CD14-positive monocyte (primary cell): ENCODE data around the gene C2CD5. TPM values are rescaled to one million over a fixed set of nuclear protein-coding genes. Genes with fewer than 3 reads are reported as not detected.
"Not testable (repeated sequence)": the region's sequence is repeated elsewhere in the genome, so short reads cannot be mapped to it uniquely, and the experiment has no call there.

Experiments
- DNase-seq, 3 donors: peaks; one replicate each; pipeline ENCODE4 v3.0.0-alpha.2; 2011 to 2022
- H2AFZ ChIP-seq: 2 replicates; pipeline ENCODE4 v1.6.0; 2012; ENCODE audit warnings: mild to moderate bottlenecking, low read depth, low read length, inconsistent platforms; ENCODE audit not compliant: insufficient read depth, poor library complexity, severe bottlenecking
- H3K27ac ChIP-seq, 2 donors: 1 replicate in 1 of 2; 2 replicates in 1 of 2; pipeline ENCODE4 v1.5.1; 2012 to 2013; ENCODE audit warnings: low read length in 2 of 2, control low read depth in 1 of 2, inconsistent platforms in 1 of 2, low read depth in 1 of 2, mild to moderate bottlenecking in 1 of 2
- H3K27me3 ChIP-seq, 2 donors: one replicate each; pipeline versions ENCODE4 v1.6.0 to v1.6.1; 2011 to 2013; ENCODE audit warnings: low read length in 2 of 2; ENCODE audit not compliant: control insufficient read depth in 2 of 2, insufficient read depth in 2 of 2
- H3K36me3 ChIP-seq, 2 donors: replicated peaks in 1 of 2; 1 replicate in 1 of 2; 2 replicates in 1 of 2; pipeline versions ENCODE4 v1.5.1 to v1.6.1; 2012 to 2013; ENCODE audit warnings: low read length in 2 of 2, control low read depth in 1 of 2, inconsistent platforms in 1 of 2, mild to moderate bottlenecking in 1 of 2; ENCODE audit not compliant: insufficient read depth in 2 of 2, control insufficient read depth in 1 of 2
- H3K4me1 ChIP-seq, 2 donors: 1 replicate in 1 of 2; 2 replicates in 1 of 2; pipeline versions ENCODE4 v1.5.1 to v1.6.1; 2012 to 2013; ENCODE audit warnings: low read length in 2 of 2, control low read depth in 1 of 2, inconsistent platforms in 1 of 2, mild to moderate bottlenecking in 1 of 2, moderate library complexity in 1 of 2; ENCODE audit not compliant: insufficient read depth in 2 of 2, control insufficient read depth in 1 of 2
- H3K4me2 ChIP-seq: replicated peaks from 2 replicates; pipeline ENCODE3; 2012; ENCODE audit warnings: low read length, moderate library complexity, mild to moderate bottlenecking; ENCODE audit not compliant: poor library complexity, severe bottlenecking; ENCODE audit errors: extremely low read depth
- H3K4me3 ChIP-seq, 3 experiments: fragments of 200-600 bp in 1 of 3; sonication (generic) in 1 of 3; replicated peaks in 1 of 3; 1 replicate in 2 of 3; 2 replicates in 1 of 3; pipeline ENCODE4 v1.5.1; 2011 to 2013; ENCODE audit warnings: low read length in 3 of 3, mild to moderate bottlenecking in 3 of 3, control low read depth in 2 of 3, low read depth in 2 of 3, inconsistent platforms in 1 of 3, moderate library complexity in 1 of 3
- H3K79me2 ChIP-seq: 2 replicates; pipeline ENCODE4 v1.6.0; 2012; ENCODE audit warnings: mild to moderate bottlenecking, control low read depth, inconsistent platforms, low read length, moderate library complexity; ENCODE audit not compliant: insufficient read depth
- H3K9ac ChIP-seq: 2 replicates; pipeline ENCODE4 v1.6.0; 2017; ENCODE audit warnings: low read length, mild to moderate bottlenecking; ENCODE audit not compliant: insufficient read depth, poor library complexity, severe bottlenecking
- H3K9me3 ChIP-seq, 2 donors: replicated peaks in 1 of 2; 1 replicate in 1 of 2; 2 replicates in 1 of 2; pipeline versions ENCODE4 v1.5.1 to v1.6.1; 2012 to 2013; ENCODE audit warnings: low read length in 2 of 2, control low read depth in 1 of 2; ENCODE audit not compliant: control insufficient read depth in 1 of 2, insufficient read depth in 1 of 2
- H4K20me1 ChIP-seq: 2 replicates; pipeline ENCODE4 v1.6.0; 2012; ENCODE audit warnings: mild to moderate bottlenecking, low read length, control low read depth, moderate library complexity; ENCODE audit not compliant: insufficient read depth
- H3K27ac Mint-ChIP-seq, 7 donors: one replicate each; pipeline ENCODE4 v1.8.0; 2020; ENCODE audit warnings: mild to moderate bottlenecking in 7 of 7, mixed read lengths in 7 of 7, moderate library complexity in 6 of 7, inconsistent platforms in 2 of 7
- H3K27me3 Mint-ChIP-seq, 3 donors: one replicate each; pipeline ENCODE4 v1.8.0; 2021 to 2022; ENCODE audit warnings: low read depth in 3 of 3, mild to moderate bottlenecking in 3 of 3, mixed read lengths in 3 of 3, moderate library complexity in 3 of 3, inconsistent platforms in 1 of 3
- H3K36me3 Mint-ChIP-seq, 2 donors: one replicate each; pipeline ENCODE4 v1.8.0; 2020; ENCODE audit warnings: mixed read lengths in 2 of 2, inconsistent platforms in 1 of 2, mild to moderate bottlenecking in 1 of 2
- H3K4me1 Mint-ChIP-seq: one replicate; pipeline ENCODE4 v1.8.0; 2020; ENCODE audit warnings: mild to moderate bottlenecking, mixed read lengths
- H3K4me3 Mint-ChIP-seq, 2 donors: one replicate each; pipeline ENCODE4 v1.8.0; 2020; ENCODE audit warnings: mild to moderate bottlenecking in 2 of 2, mixed read lengths in 2 of 2, moderate library complexity in 1 of 2
- H3K9me3 Mint-ChIP-seq, 7 donors: one replicate each; pipeline ENCODE4 v1.8.0; 2020 to 2022; ENCODE audit warnings: mixed read lengths in 7 of 7, mild to moderate bottlenecking in 6 of 7, moderate library complexity in 6 of 7, inconsistent platforms in 2 of 7
- CTCF ChIP-seq: fragments of 200-600 bp; IDR thresholded peaks from one replicate; pipeline ENCODE4 v1.8.0; 2022; ENCODE audit warnings: antibody characterized with exemption, mild to moderate bottlenecking
- WGBS: methylation state at CpG from one replicate; pipeline ENCODE4 v1.1.5; 2013; ENCODE audit warnings: missing lambda C conversion rate; ENCODE audit not compliant: insufficient coverage; 5-methylcytosine and 5-hydroxymethylcytosine counted together
- intact Hi-C, 2 donors: fragments of 100-400 bp; cut with micrococcal nuclease; formaldehyde crosslinking; loops; one replicate each; pipeline versions ENCODE4 v1.15.0 to v1.15.1; 2023
- polyA plus RNA-seq, 3 donors: library from polyadenylated mRNA; depleted of rRNA in 1 of 3; unstranded in 2 of 3; stranded (reverse) in 1 of 3; fragments of 300-500 nt in 2 of 3; fragments of >200 nt in 1 of 3; fragmentation: Illumina TruSeq in 2 of 3; gene quantifications; 1 replicate in 2 of 3; 2 replicates in 1 of 3; pipeline ENCODE4 v1.2.3, GENCODE V29; 2012 to 2021

The C2CD5 gene
- polyA plus RNA-seq, 3 donors: 13.0 to 22.8 (median 13.6) TPM

GRCh38 chr12:22481547-22482104, 62.7 kb downstream of the C2CD5 start:
- Histone ChIP-seq H2AFZ (no peak overlapping the region), H3K36me3 (peaks cover 62 to 85% of the 10 kb centered on the region in 2 donors), H3K9me3 (no peaks in the 10 kb centered on the region), H3K27me3 (no peaks in the 10 kb centered on the region), H3K4me2 (no peak overlapping the region), H3K4me3 (no peak overlapping the region), H3K4me1 (no peaks in the 10 kb centered on the region), H3K79me2 (no peaks in the 10 kb centered on the region), H3K9ac (no peak overlapping the region), H4K20me1 (no peaks in the 10 kb centered on the region), H3K27ac (no peak overlapping the region)
- DNase-seq: no peak
- intact Hi-C loops: no loop called here
- Mint-ChIP-seq H3K27ac (peak overlapping the region in 1 of 7 donors; percentile 9), H3K9me3 (no peaks in the 10 kb centered on the region), H3K4me3 (no peak overlapping the region), H3K27me3 (no peaks in the 10 kb centered on the region), H3K36me3 (peaks cover 68% of the 10 kb centered on the region in 2 donors), H3K4me1 (peaks cover 3% of the 10 kb centered on the region)
- no CpG with 5 or more reads among the region's 5 CpGs for WGBS
- no peak for TF ChIP-seq CTCF

GRCh38 chr12:22480814-22481213, 63.5 kb downstream of the C2CD5 start:
- H3K9ac ChIP-seq, DNase-seq, H3K4me3 Mint-ChIP-seq, H3K27me3 Mint-ChIP-seq, intact Hi-C loops, H3K27me3 ChIP-seq, H2AFZ ChIP-seq, H3K4me3 ChIP-seq, H3K9me3 ChIP-seq, H3K27ac ChIP-seq, H3K9me3 Mint-ChIP-seq, H3K4me1 Mint-ChIP-seq, H3K4me1 ChIP-seq, H3K4me2 ChIP-seq, H3K79me2 ChIP-seq, H4K20me1 ChIP-seq: not testable (repeated sequence)
- peaks cover 67 to 85% of the 10 kb centered on the region in 2 donors for H3K36me3 ChIP-seq
- WGBS: no CpG with 5 or more reads among the region's 7 CpGs
- Mint-ChIP-seq H3K27ac (peak overlapping the region in 1 of 7 donors; percentile 20), H3K36me3 (peaks cover 62 to 66% of the 10 kb centered on the region in 2 donors)
